SK-N-SH (cell line): Measurements from ENCODE around the gene MUSK. TPM values are rescaled to one million over a fixed set of nuclear protein-coding genes. Genes with fewer than 3 reads are reported as not detected.

Source experiments
- CTCF ChIA-PET: fragments of 300-600, 350-600 bp; formaldehyde crosslinking; extraction: SDS; loops from one replicate; lab custom pipeline; 2021; lab: Yijun Ruan, JAX
- POLR2A ChIA-PET: fragments of 350-600 bp; sonication (Branson Sonifier 250); formaldehyde crosslinking; extraction: SDS; loops from one replicate; lab custom pipeline; 2020; ENCODE audit warnings: antibody characterized with exemption, inconsistent platforms; lab: Yijun Ruan, JAX
- DNase-seq: peaks from one replicate; pipeline ENCODE4 v3.0.0; 2012
- H2AFZ ChIP-seq: fragments of 200-600 bp; sonication (generic); 2 replicates; pipeline ENCODE4 v1.8.1; 2016; ENCODE audit warnings: antibody characterized with exemption, mild to moderate bottlenecking, low read depth
- H3F3A ChIP-seq: fragments of 200-600 bp; sonication (generic); replicated peaks from 2 replicates; pipeline ENCODE3; 2016; ENCODE audit warnings: antibody characterized with exemption, mild to moderate bottlenecking; ENCODE audit not compliant: insufficient read depth
- H3K27ac ChIP-seq, 2 experiments: fragments of 200-500 bp in 1 of 2; fragments of 200-600 bp in 1 of 2; sonication (Bioruptor generic) in 1 of 2; sonication (generic), shearing (Covaris generic) in 1 of 2; 2 replicates each; pipeline versions ENCODE4 v1.5.1 to v1.6.1; 2014 to 2016; ENCODE audit warnings: low read depth in 2 of 2, inconsistent platforms in 1 of 2, low read length in 1 of 2, mild to moderate bottlenecking in 1 of 2, mixed read lengths in 1 of 2
- H3K27me3 ChIP-seq: fragments of 200-600 bp; sonication (generic), shearing (Covaris generic); 2 replicates; pipeline ENCODE4 v1.6.1; 2016; ENCODE audit warnings: mixed run types; ENCODE audit not compliant: insufficient read depth
- H3K36me3 ChIP-seq, 2 experiments: fragments of 200-500 bp in 1 of 2; fragments of 200-600 bp in 1 of 2; sonication (Bioruptor generic) in 1 of 2; sonication (generic) in 1 of 2; replicated peaks in 1 of 2; 2 replicates each; pipeline versions ENCODE3 to v1.5.1; 2014 to 2016; ENCODE audit warnings: low read length in 1 of 2, mild to moderate bottlenecking in 1 of 2; ENCODE audit not compliant: insufficient read depth in 2 of 2, control insufficient read depth in 1 of 2
- H3K4me1 ChIP-seq, 2 experiments: fragments of 200-500 bp in 1 of 2; fragments of 200-600 bp in 1 of 2; sonication (Bioruptor generic) in 1 of 2; sonication (generic), shearing (Covaris generic) in 1 of 2; 2 replicates each; pipeline versions ENCODE4 v1.5.1 to v1.6.1; 2014 to 2016; ENCODE audit warnings: low read depth in 1 of 2, low read length in 1 of 2, mixed run types in 1 of 2; ENCODE audit not compliant: insufficient read depth in 2 of 2, control insufficient read depth in 1 of 2
- H3K4me2 ChIP-seq: fragments of 200-600 bp; sonication (generic), shearing (Covaris generic); 2 replicates; pipeline ENCODE4 v1.6.1; 2017; ENCODE audit warnings: mixed run types
- H3K4me3 ChIP-seq, 2 experiments: fragments of 200-500 bp in 1 of 2; fragments of 200-600 bp in 1 of 2; sonication (Bioruptor generic) in 1 of 2; sonication (generic), shearing (Covaris generic) in 1 of 2; 2 replicates each; pipeline versions ENCODE4 v1.5.1 to v1.8.1; 2014 to 2016; ENCODE audit warnings: low read depth in 2 of 2, inconsistent platforms in 1 of 2, low read length in 1 of 2, mild to moderate bottlenecking in 1 of 2, mixed read lengths in 1 of 2, moderate library complexity in 1 of 2
- H3K79me2 ChIP-seq: fragments of 200-600 bp; sonication (generic); 2 replicates; pipeline ENCODE4 v1.8.1; 2017; ENCODE audit warnings: mild to moderate bottlenecking; ENCODE audit not compliant: insufficient read depth
- H3K9ac ChIP-seq: fragments of 200-600 bp; sonication (generic); 2 replicates; pipeline ENCODE4 v1.6.1; 2017; ENCODE audit warnings: mixed run types
- H3K9me2 ChIP-seq: fragments of 200-600 bp; sonication (generic); 2 replicates; pipeline ENCODE4 v1.6.1; 2017; ENCODE audit warnings: mixed run types
- H3K9me3 ChIP-seq: fragments of 200-600 bp; sonication (generic); 2 replicates; pipeline ENCODE4 v1.6.1; 2017; ENCODE audit warnings: mixed run types, mild to moderate bottlenecking, moderate library complexity
- H4K20me1 ChIP-seq: fragments of 200-600 bp; sonication (generic); 2 replicates; pipeline ENCODE4 v1.6.1; 2017; ENCODE audit warnings: mild to moderate bottlenecking, mixed run types; ENCODE audit not compliant: insufficient read depth
- EP300 ChIP-seq, 2 experiments: IDR thresholded peaks; 2 replicates each; pipeline versions ENCODE4 v1.4.0 to v1.6.1; 2012; ENCODE audit warnings: borderline replicate concordance in 1 of 2, low read depth in 1 of 2, low read length in 1 of 2
- FOSL2 ChIP-seq: IDR thresholded peaks from 2 replicates; pipeline ENCODE4 v1.4.0; 2012; ENCODE audit warnings: low read depth, mild to moderate bottlenecking, moderate library complexity, borderline replicate concordance
- FOXJ3 ChIP-seq: sonication (generic); formaldehyde crosslinking; IDR thresholded peaks from 2 replicates; pipeline ENCODE4 v1.5.1; 2020; ENCODE audit warnings: mild to moderate bottlenecking, missing genetic modification reagents
- FOXM1 ChIP-seq: IDR thresholded peaks from 2 replicates; pipeline ENCODE4 v1.4.0; 2012; ENCODE audit warnings: low read depth, mild to moderate bottlenecking
- IRF3 ChIP-seq: fragments of 150-350 bp; IDR thresholded peaks from 2 replicates; pipeline ENCODE4 v1.6.1; 2016; ENCODE audit warnings: mild to moderate bottlenecking, low read depth, low read length
- JUND ChIP-seq: IDR thresholded peaks from 2 replicates; pipeline ENCODE4 v1.4.0; 2012
- MAX ChIP-seq: IDR thresholded peaks from 2 replicates; pipeline ENCODE4 v1.4.0; 2012; ENCODE audit warnings: low read depth
- NFIC ChIP-seq: IDR thresholded peaks from 2 replicates; pipeline ENCODE4 v1.4.0; 2012; ENCODE audit warnings: borderline replicate concordance
- POLR2AphosphoS5 ChIP-seq: IDR thresholded peaks from 2 replicates; pipeline ENCODE4 v1.6.1; 2012; ENCODE audit warnings: low read depth, low read length
- SMC3 ChIP-seq: IDR thresholded peaks from 2 replicates; pipeline ENCODE4 v1.6.1; 2012; ENCODE audit warnings: low read depth, low read length, improper control_type of control experiment
- TCF12 ChIP-seq: IDR thresholded peaks from 2 replicates; pipeline ENCODE4 v1.4.0; 2012
- TEAD4 ChIP-seq: IDR thresholded peaks from 2 replicates; pipeline ENCODE4 v1.4.0; 2012; ENCODE audit warnings: mild to moderate bottlenecking, borderline replicate concordance; ENCODE audit not compliant: insufficient read depth
- USF1 ChIP-seq: IDR thresholded peaks from 2 replicates; pipeline ENCODE4 v1.4.0; 2012; ENCODE audit warnings: low read depth, borderline replicate concordance
- WGBS: methylation state at CpG from one replicate; pipeline ENCODE4 v1.1.6; 2017; ENCODE audit warnings: low lambda C conversion rate; 5-methylcytosine and 5-hydroxymethylcytosine counted together
- polyA plus RNA-seq, 3 experiments: library from polyadenylated mRNA; depleted of rRNA; stranded (reverse); fragments of >200 nt; gene quantifications; 2 replicates each; pipeline ENCODE4 v1.2.3, GENCODE V29; 2012
- TF ChIP-seq, protein P1 (sequence below): IDR thresholded peaks from 2 replicates; pipeline ENCODE4; 2012

MUSK gene
- polyA plus RNA-seq, 1 of the 3 experiments (the other 2 are of a cell fraction) = not detected

DNA sequence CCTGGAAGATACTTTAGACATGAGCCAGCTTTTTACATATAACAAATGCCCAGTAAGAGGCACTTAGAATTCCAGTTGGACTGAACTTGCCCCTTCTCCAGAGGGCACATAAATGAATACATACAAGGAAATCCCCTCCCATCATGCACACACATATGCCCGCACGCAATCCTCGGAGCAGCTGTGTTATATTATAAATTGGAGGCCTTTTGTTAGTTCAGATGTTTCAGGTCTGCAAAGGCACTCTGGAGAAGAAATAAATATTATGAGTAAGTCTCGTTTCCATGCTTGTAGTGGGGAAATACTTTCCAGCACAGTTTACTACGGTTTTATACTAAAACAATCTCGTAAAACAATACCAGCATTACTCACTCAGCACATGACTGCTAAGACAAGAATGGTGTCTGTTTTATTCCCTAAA, 17.6 kb upstream of the MUSK start:
- Histone ChIP-seq H3K79me2 (no peaks in the 10 kb centered on the region), H3K9ac (peak overlapping the region; percentile 32; the same call in 1 of the 2 replicates), H3K9me3 (no peaks in the 10 kb centered on the region), H4K20me1 (no peaks in the 10 kb centered on the region), H3K9me2 (no peaks in the 10 kb centered on the region), H3K4me1 (peaks cover 5 to 9% of the 10 kb centered on the region in 2 experiments; a peak in 3 of 4 replicates), H3K27ac (peak overlapping the region; percentile 34 to 83; a peak in 3 of 4 replicates), H3K4me3 (no peak overlapping the region), H3F3A (peaks cover 17% of the 10 kb centered on the region), H2AFZ (no peak overlapping the region), H3K36me3 (no peaks in the 10 kb centered on the region), H3K27me3 (no peaks in the 10 kb centered on the region), H3K4me2 (peak overlapping the region; percentile 38; the same call in 1 of the 2 replicates)
- WGBS = 26% methylated on average over 6 of the region's 6 CpGs
- DNase-seq = no peak
- TF ChIP-seq IRF3 (no peak), TCF12 (peak; percentile 94), TEAD4 (peak; percentile 61; the same call in 1 of the 2 replicates), JUND (peak; percentile 82), FOSL2 (peak; percentile 60; the same call in 1 of the 2 replicates), EP300 (IDR thresholded peaks at IDR 0.05; ENCODE audit: borderline replicate concordance in 1 of 2, low read depth in 1 of 2, low read length in 1 of 2) (peak in 1 of 2 experiments; percentile 57; a peak in 2 of 4 replicates), SMC3 (no peak), FOXM1 (0 out of 2 replicates have a peak, but pooled peaks have one; percentile 44), NFIC (peak; percentile 54; the same call in 1 of the 2 replicates), FOXJ3 (CRISPR knock-in tag) (no peak), POLR2AphosphoS5 (no peak; the same call in 1 of the 2 replicates), USF1 (peak; percentile 58; the same call in 1 of the 2 replicates), MAX (0 out of 2 replicates have a peak, but pooled peaks have one; percentile 20)
- TF ChIP-seq, protein P1, sequence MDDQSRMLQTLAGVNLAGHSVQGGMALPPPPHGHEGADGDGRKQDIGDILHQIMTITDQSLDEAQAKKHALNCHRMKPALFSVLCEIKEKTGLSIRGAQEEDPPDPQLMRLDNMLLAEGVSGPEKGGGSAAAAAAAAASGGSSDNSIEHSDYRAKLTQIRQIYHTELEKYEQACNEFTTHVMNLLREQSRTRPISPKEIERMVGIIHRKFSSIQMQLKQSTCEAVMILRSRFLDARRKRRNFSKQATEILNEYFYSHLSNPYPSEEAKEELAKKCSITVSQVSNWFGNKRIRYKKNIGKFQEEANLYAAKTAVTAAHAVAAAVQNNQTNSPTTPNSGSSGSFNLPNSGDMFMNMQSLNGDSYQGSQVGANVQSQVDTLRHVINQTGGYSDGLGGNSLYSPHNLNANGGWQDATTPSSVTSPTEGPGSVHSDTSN = peak; percentile 48
- POLR2A ChIA-PET = no interaction called here
- CTCF ChIA-PET = interaction anchor here (1.4 kb wide), 1 partner anchor 10 kb away, joined by 4 read pairs; no protein-coding TSS in a partner anchor
